ENCODE data around the gene TASP1.

DNA sequence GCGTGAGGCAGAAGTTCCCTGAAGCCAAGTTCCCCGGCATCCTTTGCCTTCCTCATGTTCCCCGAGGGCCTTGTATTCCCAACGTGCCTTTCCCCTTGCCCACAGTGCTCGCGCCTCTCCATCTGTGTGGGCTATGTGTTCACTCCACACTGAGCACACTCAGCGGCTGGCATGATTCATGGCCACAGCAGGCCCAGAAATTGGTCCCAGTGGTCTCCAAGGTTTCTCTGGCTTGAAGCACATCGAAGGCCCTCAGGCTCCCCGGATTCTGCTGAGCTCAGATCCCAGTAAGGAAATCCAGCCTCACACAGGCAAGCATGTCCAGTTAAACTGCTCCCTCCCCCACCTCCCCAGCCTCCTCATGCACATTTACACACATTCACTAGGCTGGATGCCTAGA is 294.1 kb downstream of the TASP1 start:
- TF ChIP-seq CTCF (IDR thresholded peaks at IDR 0.05) = no peak
- no peak for TF ChIP-seq POLR2A (IDR thresholded peaks at IDR 0.05)
